IMR-90 (cell line): Measurements from ENCODE around the gene SLC35F3. TPM values are rescaled to one million over a fixed set of nuclear protein-coding genes. Genes with fewer than 3 reads are reported as not detected.

Source experiments
- ATAC-seq: fragments of 200-7000 bp; cut with Tn5 transposase; 2 replicates; pipeline ENCODE4 v1.9.1; 2020; ENCODE audit warnings: low read depth, mild to moderate bottlenecking, moderate library complexity
- BruUV-seq: library from RNA; stranded (reverse); fragments of 400-500 nt; replicated peaks from 2 replicates; lab custom pipeline; 2021; lab: Mats Ljungman, UMichigan
- CTCF ChIA-PET: fragments of 300-600 bp; formaldehyde crosslinking; extraction: SDS; loops from one replicate; lab custom pipeline; 2021; ENCODE audit warnings: antibody characterized with exemption; lab: Yijun Ruan, JAX
- POLR2A ChIA-PET: fragments of 300-600 bp; sonication (Branson Sonifier 250); formaldehyde crosslinking; loops from one replicate; lab custom pipeline; 2022; ENCODE audit warnings: antibody characterized with exemption; ENCODE audit not compliant: unreplicated experiment; lab: Charles Lee
- DNase-seq: peaks from one replicate; pipeline ENCODE4 v3.0.0; 2013
- H2AFZ ChIP-seq: replicated peaks from 2 replicates; pipeline ENCODE3; 2013; ENCODE audit warnings: low read length, mild to moderate bottlenecking; ENCODE audit not compliant: poor library complexity
- H2AK5ac ChIP-seq: 2 replicates; pipeline ENCODE4 v1.6.1; 2013; ENCODE audit warnings: low read depth, low read length, inconsistent platforms
- H2AK9ac ChIP-seq: replicated peaks from 2 replicates; pipeline ENCODE3; 2013; ENCODE audit warnings: mild to moderate bottlenecking, low read depth, low read length, moderate library complexity; ENCODE audit not compliant: poor library complexity
- H2BK120ac ChIP-seq: 2 replicates; pipeline ENCODE4 v1.6.1; 2013; ENCODE audit warnings: low read depth, low read length, inconsistent platforms
- H2BK15ac ChIP-seq: 3 replicates; pipeline ENCODE4 v1.6.1; 2013; ENCODE audit warnings: low read depth, low read length, inconsistent platforms
- H2BK20ac ChIP-seq: 2 replicates; pipeline ENCODE4 v1.6.1; 2013; ENCODE audit warnings: low read depth, mild to moderate bottlenecking, inconsistent platforms, low read length, moderate library complexity
- H2BK5ac ChIP-seq: 2 replicates; pipeline ENCODE4 v1.6.1; 2013; ENCODE audit warnings: mild to moderate bottlenecking, low read depth, low read length, inconsistent platforms; ENCODE audit not compliant: poor library complexity, severe bottlenecking
- H3K14ac ChIP-seq: replicated peaks from 2 replicates; pipeline ENCODE4 v1.6.1; 2013; ENCODE audit warnings: low read depth, low read length, inconsistent platforms
- H3K18ac ChIP-seq: 2 replicates; pipeline ENCODE4 v1.6.1; 2013; ENCODE audit warnings: low read depth, low read length, control low read depth
- H3K23ac ChIP-seq: 2 replicates; pipeline ENCODE4 v1.6.1; 2013; ENCODE audit warnings: low read depth, low read length, inconsistent platforms
- H3K27ac ChIP-seq: 2 replicates; pipeline ENCODE4 v1.5.1; 2013; ENCODE audit warnings: mild to moderate bottlenecking, control low read depth, low read length; ENCODE audit not compliant: insufficient read depth
- H3K27me3 ChIP-seq: 2 replicates; pipeline ENCODE4 v1.6.1; 2013; ENCODE audit warnings: low read length; ENCODE audit not compliant: control insufficient read depth, insufficient read depth
- H3K36me3 ChIP-seq: 2 replicates; pipeline ENCODE4 v1.6.1; 2013; ENCODE audit warnings: low read length, mixed read lengths; ENCODE audit not compliant: control insufficient read depth, insufficient read depth
- H3K4ac ChIP-seq: 2 replicates; pipeline ENCODE4 v1.6.1; 2013; ENCODE audit warnings: low read depth, low read length, inconsistent platforms
- H3K4me1 ChIP-seq: 2 replicates; pipeline ENCODE4 v1.6.1; 2013; ENCODE audit warnings: low read length, mixed read lengths; ENCODE audit not compliant: control insufficient read depth, insufficient read depth
- H3K4me2 ChIP-seq: 2 replicates; pipeline ENCODE4 v1.6.1; 2013; ENCODE audit warnings: low read depth, mild to moderate bottlenecking, control low read depth, low read length, moderate library complexity
- H3K4me3 ChIP-seq: 2 replicates; pipeline ENCODE4 v1.5.1; 2013; ENCODE audit warnings: low read depth, mild to moderate bottlenecking, control low read depth, low read length, moderate library complexity; ENCODE audit not compliant: insufficient read depth
- H3K56ac ChIP-seq: 2 replicates; pipeline ENCODE4 v1.6.1; 2013; ENCODE audit warnings: low read length, inconsistent platforms; ENCODE audit not compliant: insufficient read depth; ENCODE audit errors: extremely low read depth
- H3K79me1 ChIP-seq, 2 experiments: 2 replicates each; pipeline ENCODE4 v1.6.1; 2013; ENCODE audit warnings: low read length in 2 of 2, inconsistent platforms in 1 of 2, low read depth in 1 of 2
- H3K9ac ChIP-seq: 2 replicates; pipeline ENCODE4 v1.6.1; 2013; ENCODE audit warnings: low read depth, low read length, control low read depth
- H3K9me1 ChIP-seq: 2 replicates; pipeline ENCODE4 v1.6.1; 2013; ENCODE audit warnings: low read length, inconsistent platforms; ENCODE audit not compliant: insufficient read depth
- H3K9me3 ChIP-seq: 2 replicates; pipeline ENCODE4 v1.6.1; 2013; ENCODE audit warnings: low read length; ENCODE audit not compliant: control insufficient read depth, insufficient read depth
- H4K20me1 ChIP-seq: 2 replicates; pipeline ENCODE4 v1.6.1; 2013; ENCODE audit warnings: low read length, inconsistent platforms; ENCODE audit not compliant: insufficient read depth
- H4K5ac ChIP-seq: 2 replicates; pipeline ENCODE4 v1.6.1; 2013; ENCODE audit warnings: mild to moderate bottlenecking, low read depth, low read length, control low read depth
- H4K8ac ChIP-seq, 2 experiments: 2 replicates each; pipeline ENCODE4 v1.6.1; 2013; ENCODE audit warnings: low read depth in 2 of 2, low read length in 2 of 2, control low read depth in 1 of 2, inconsistent platforms in 1 of 2
- H4K91ac ChIP-seq: 2 replicates; pipeline ENCODE4 v1.6.1; 2013; ENCODE audit warnings: low read depth, low read length, inconsistent platforms; ENCODE audit not compliant: insufficient read depth
- CEBPB ChIP-seq: IDR thresholded peaks from 2 replicates; pipeline ENCODE4 v1.6.1; 2012; ENCODE audit warnings: low read depth, low read length, improper control_type of control experiment
- CHD1 ChIP-seq: IDR thresholded peaks from 2 replicates; pipeline ENCODE4 v1.6.1; 2012; ENCODE audit warnings: low read depth, low read length, improper control_type of control experiment
- MAFK ChIP-seq: IDR thresholded peaks from 2 replicates; pipeline ENCODE4 v1.6.1; 2012; ENCODE audit warnings: low read depth, low read length, improper control_type of control experiment
- MAZ ChIP-seq: IDR thresholded peaks from 2 replicates; pipeline ENCODE4 v1.6.1; 2012; ENCODE audit warnings: low read depth, mild to moderate bottlenecking, low read length, improper control_type of control experiment, moderate library complexity, borderline replicate concordance
- MXI1 ChIP-seq: IDR thresholded peaks from 2 replicates; pipeline ENCODE4 v1.6.1; 2012; ENCODE audit warnings: low read depth, mild to moderate bottlenecking, low read length, moderate library complexity, borderline replicate concordance
- RAD21 ChIP-seq: IDR thresholded peaks from 2 replicates; pipeline ENCODE4 v1.6.1; 2012; ENCODE audit warnings: low read length, improper control_type of control experiment
- RFX5 ChIP-seq: IDR thresholded peaks from 2 replicates; pipeline ENCODE4 v1.8.0; 2012; ENCODE audit warnings: low read depth, mild to moderate bottlenecking, low read length, moderate library complexity
- SMC3 ChIP-seq: fragments of 150-350 bp; IDR thresholded peaks from 2 replicates; pipeline ENCODE4 v1.6.1; 2016; ENCODE audit warnings: low read depth, mild to moderate bottlenecking, antibody characterized with exemption, low read length, moderate library complexity
- WGBS, 2 experiments: methylation state at CpG; one replicate each; pipeline versions ENCODE4 v1.1.5 to v1.1.7; 2013; ENCODE audit warnings: missing lambda C conversion rate in 2 of 2; ENCODE audit not compliant: insufficient read length in 1 of 2; ENCODE audit errors: extremely low coverage in 2 of 2; 5-methylcytosine and 5-hydroxymethylcytosine counted together
- dilution Hi-C: fragments of 300-500 bp; cut with HindIII; formaldehyde crosslinking; loops from one replicate; pipeline ENCODE4 v1.14.3; 2018; ENCODE audit warnings: low sequenced_read_pairs; ENCODE audit not compliant: unreplicated experiment
- in situ Hi-C: fragments of 300-500 bp; cut with MboI; formaldehyde crosslinking; loops from 3 replicates; pipeline ENCODE4 v1.14.3; 2019; ENCODE audit warnings: low sequenced_read_pairs, inconsistent platforms, mixed read lengths
- intact Hi-C: fragments of 100-400 bp; cut with micrococcal nuclease; formaldehyde crosslinking; loops from 2 replicates; pipeline ENCODE4 v1.10.0; 2022
- polyA plus RNA-seq, 3 experiments: library from polyadenylated mRNA; depleted of rRNA; stranded (reverse); fragments of >200 nt; gene quantifications; 2 replicates each; pipeline ENCODE4 v1.2.3, GENCODE V29; 2012; ENCODE audit warnings: low replicate concordance in 1 of 3
- total RNA-seq: library from RNA; depleted of rRNA; stranded (reverse); fragments of >200 nt; gene quantifications from 2 replicates; pipeline ENCODE4 v1.2.3, GENCODE V29; 2012
- TF ChIP-seq, protein P1 (sequence below): fragments of 150-350 bp; IDR thresholded peaks from 2 replicates; pipeline ENCODE4 v1.6.1; 2016; ENCODE audit warnings: low read depth, mild to moderate bottlenecking, low read length, moderate library complexity, borderline replicate concordance

SLC35F3 gene
- total and polyA plus RNA-seq, 2 of the 4 experiments (the other 2 are of a cell fraction), result under 0.01 to 0.17 TPM

DNA sequence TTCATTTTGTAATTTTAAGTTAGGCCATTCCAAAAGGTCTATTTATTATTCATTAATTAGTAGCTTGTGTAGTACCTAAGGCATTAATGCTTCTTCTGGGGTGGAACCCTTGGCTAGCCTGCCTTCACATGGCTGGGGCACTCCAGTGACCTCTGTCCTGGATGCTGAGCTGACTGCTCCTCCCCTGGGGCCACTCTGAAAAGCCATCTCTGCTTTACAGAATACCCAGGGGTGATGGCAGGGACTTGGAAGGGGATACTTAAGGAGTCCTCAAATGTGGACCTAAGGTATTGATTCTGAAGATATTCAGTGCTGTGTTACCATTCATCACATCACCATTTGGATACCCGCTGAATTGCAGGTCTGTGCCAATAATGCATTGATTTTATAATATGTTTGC, 281.0 kb downstream of the SLC35F3 start:
- H4K91ac ChIP-seq, result no peak overlapping the region
- no peak overlapping the region for H3K14ac ChIP-seq
- CTCF ChIA-PET, result interaction anchor here (1.1 kb wide), 1 partner anchor 9 kb away, joined by 3 read pairs; no protein-coding TSS in a partner anchor
- H3K23ac ChIP-seq, result no peak overlapping the region
- H3K56ac ChIP-seq, result no peak overlapping the region
- no peak overlapping the region for H2BK15ac ChIP-seq
- H2AK5ac ChIP-seq, result no peak overlapping the region
- H3K4me2 ChIP-seq, result no peak overlapping the region
- in situ Hi-C loops (no loop called here), intact Hi-C loops (no loop called here), dilution Hi-C loops (no loop called here)
- no peaks in the 10 kb centered on the region for H3K9me1 ChIP-seq
- H3K4ac ChIP-seq, result no peak overlapping the region
- ATAC-seq (no peak), DNase-seq (no peak)
- TF ChIP-seq RAD21 (no peak), MAFK (no peak), MXI1 (no peak), CHD1 (no peak), MAZ (no peak), SMC3 (no peak), CEBPB (no peak), RFX5 (no peak)
- TF ChIP-seq, protein P1, sequence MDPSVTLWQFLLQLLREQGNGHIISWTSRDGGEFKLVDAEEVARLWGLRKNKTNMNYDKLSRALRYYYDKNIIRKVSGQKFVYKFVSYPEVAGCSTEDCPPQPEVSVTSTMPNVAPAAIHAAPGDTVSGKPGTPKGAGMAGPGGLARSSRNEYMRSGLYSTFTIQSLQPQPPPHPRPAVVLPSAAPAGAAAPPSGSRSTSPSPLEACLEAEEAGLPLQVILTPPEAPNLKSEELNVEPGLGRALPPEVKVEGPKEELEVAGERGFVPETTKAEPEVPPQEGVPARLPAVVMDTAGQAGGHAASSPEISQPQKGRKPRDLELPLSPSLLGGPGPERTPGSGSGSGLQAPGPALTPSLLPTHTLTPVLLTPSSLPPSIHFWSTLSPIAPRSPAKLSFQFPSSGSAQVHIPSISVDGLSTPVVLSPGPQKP, result no peak
- no peak overlapping the region for H2AFZ ChIP-seq
- H2BK5ac ChIP-seq, result no peak overlapping the region
- no peaks in the 10 kb centered on the region for H4K20me1 ChIP-seq
- no peaks in the 10 kb centered on the region for H3K79me1 ChIP-seq
- no peak overlapping the region for H4K8ac ChIP-seq
- no peak overlapping the region for H3K18ac ChIP-seq
- H3K36me3 ChIP-seq, result no peaks in the 10 kb centered on the region
- H3K27me3 ChIP-seq, result no peaks in the 10 kb centered on the region
- H3K4me1 ChIP-seq, result no peaks in the 10 kb centered on the region
- BruUV-seq, result no TSS peak
- H4K5ac ChIP-seq, result no peak overlapping the region
- H3K27ac ChIP-seq, result no peak overlapping the region
- no peaks in the 10 kb centered on the region for H3K9me3 ChIP-seq
- H2AK9ac ChIP-seq, result no peak overlapping the region
- H3K9ac ChIP-seq, result no peak overlapping the region
- H3K4me3 ChIP-seq, result no peak overlapping the region
- WGBS, 2 experiments, result no CpG with 5 or more reads among the region's 1 CpG
- no peak overlapping the region for H2BK20ac ChIP-seq
- H2BK120ac ChIP-seq, result no peak overlapping the region
- POLR2A ChIA-PET, result no interaction called here
